Fibroblast of the aortic adventitia (primary cell): Measurements from ENCODE around the gene LIN54. TPM values are rescaled to one million over a fixed set of nuclear protein-coding genes. Genes with fewer than 3 reads are reported as not detected.

ENCODE experiments used
- DNase-seq: peaks from one replicate; pipeline ENCODE4 v3.0.0-alpha.2; 2010; ENCODE audit warnings: low read depth
- H3K4me3 ChIP-seq: 2 replicates; pipeline ENCODE4 v1.5.1; 2011; ENCODE audit warnings: low read depth, mild to moderate bottlenecking, control low read depth, low read length, moderate library complexity
- CTCF ChIP-seq: IDR thresholded peaks from 2 replicates; pipeline ENCODE4 v1.5.1; 2011; ENCODE audit warnings: mild to moderate bottlenecking, low read length, control low read depth, inconsistent platforms; ENCODE audit not compliant: insufficient read depth
- total RNA-seq: library from RNA; depleted of rRNA; stranded (reverse); fragments of >200 nt; gene quantifications from 2 replicates; pipeline ENCODE4 v1.2.3, GENCODE V29; 2012; ENCODE audit warnings: low replicate concordance

The LIN54 gene
- total RNA-seq, 1 donor = 42.5 TPM

DNA sequence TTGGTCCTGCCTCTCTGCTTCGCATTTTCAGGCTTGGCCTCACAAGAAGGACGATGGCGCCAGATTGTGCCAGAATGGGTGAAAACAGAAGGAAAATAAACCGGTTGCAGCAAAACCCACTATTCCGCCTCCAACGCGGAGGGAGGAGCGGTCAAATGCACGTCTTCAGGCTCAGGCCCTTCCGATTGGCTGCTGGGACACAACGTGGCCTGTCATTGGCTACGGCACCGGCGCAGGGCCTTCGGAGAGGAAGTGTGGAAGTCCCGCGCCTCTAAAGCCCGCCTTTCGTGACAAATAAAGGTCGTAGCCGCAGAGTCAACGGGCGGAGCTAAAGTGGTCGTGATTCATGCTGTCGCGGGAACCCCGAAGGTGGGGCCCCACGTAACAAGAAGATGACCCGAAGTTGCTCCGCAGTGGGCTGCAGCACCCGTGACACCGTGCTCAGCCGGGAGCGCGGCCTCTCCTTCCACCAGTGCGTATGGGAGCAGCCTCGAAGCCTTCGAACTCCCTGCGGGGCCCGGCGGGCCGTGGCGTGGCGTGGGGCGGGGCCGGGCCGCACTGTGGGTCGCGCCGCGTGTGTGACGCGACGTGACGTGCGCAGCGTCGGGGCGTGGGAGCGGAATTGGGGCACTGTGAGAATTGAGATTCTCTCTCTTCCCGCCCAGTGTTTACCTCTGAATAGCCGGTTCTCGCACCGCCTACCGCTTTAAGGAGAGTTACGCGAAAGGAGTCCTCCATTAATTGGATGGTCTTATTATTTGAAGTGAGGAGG lies 110.0 kb downstream of the LIN54 start, which contains the start of gene THAP9:
Gene THAP9, plus strand, starts transcription at position 325 of the 772 bp plus-strand sequence. Its CDS starts 68 bp downstream, at position 393.
- peak; percentile 99 for DNase-seq
- no peak for TF ChIP-seq CTCF
- peak within 1 kb of the TSS; percentile 89 for H3K4me3 ChIP-seq

DNA sequence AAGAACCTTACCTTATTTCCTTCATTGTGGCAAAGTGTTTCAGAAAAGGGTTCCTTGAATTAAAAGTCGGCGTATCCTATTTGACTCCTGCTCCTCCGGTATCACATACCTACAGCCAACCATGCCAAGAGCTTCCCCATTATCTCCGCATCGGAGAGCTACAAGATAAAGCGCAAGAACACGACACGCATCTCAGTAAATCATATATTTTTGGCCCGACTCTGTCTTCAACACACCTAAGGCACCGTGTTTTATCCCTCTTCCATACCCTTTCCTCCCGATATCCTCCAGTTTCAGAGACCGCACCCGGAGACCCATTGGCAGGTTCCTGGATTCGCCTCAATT lies 110.6 kb downstream of the LIN54 start:
- TF ChIP-seq CTCF = no peak
- DNase-seq = no peak
- peak overlapping the region; percentile 77 for H3K4me3 ChIP-seq

DNA sequence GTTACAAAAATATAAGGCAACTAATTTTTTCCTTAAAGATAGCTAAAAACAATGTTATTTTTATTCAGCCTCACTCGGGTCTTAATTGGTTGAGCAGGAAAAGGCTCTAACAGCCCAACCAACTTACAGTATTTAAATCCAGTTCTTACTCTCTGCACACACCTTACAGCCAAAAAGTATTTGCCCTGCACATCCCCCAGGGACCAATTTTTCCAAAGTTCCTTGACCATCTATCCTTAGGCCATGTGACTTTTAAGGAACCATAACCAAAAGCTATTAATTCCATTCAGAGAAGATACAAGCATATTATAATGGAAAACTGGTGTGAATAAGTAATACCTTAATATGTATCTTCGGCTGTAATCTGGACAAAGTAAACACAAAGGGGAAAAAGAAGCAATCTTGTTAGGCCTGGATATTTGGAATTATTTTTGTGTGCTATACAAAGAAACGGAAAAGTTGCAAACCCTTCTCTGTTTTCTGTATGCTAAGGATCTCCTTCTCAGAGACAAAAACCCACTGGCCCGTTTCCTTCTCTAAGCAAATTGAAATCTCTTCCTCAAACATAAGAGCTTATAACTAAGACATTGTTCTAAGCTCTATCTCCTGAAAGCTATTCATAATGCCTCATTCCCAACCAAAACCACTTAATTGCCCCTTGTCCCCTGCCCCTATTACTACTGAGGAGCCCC lies 111.1 kb downstream of the LIN54 start:
- H3K4me3 ChIP-seq = peak overlapping the region; percentile 77
- DNase-seq = peak; percentile 36
- no peak for TF ChIP-seq CTCF

GRCh38 chr4:82898322-82899243 lies 112.0 kb downstream of the LIN54 start:
- peak overlapping the region; percentile 77 for H3K4me3 ChIP-seq
- peak; percentile 38 for TF ChIP-seq CTCF
- DNase-seq = peak; percentile 96

- TF ChIP-seq CTCF = no peak
- H3K4me3 ChIP-seq = no peak overlapping the region
- no peak for DNase-seq
These were observed 113.9 kb downstream of the LIN54 start for GRCh38 chr4:82896755-82897154.

GRCh38 chr4:82893942-82894341 lies 116.7 kb downstream of the LIN54 start:
- no peak overlapping the region for H3K4me3 ChIP-seq
- TF ChIP-seq CTCF = no peak
- DNase-seq = peak; percentile 39
